GM18502 (cell line): ENCODE measurements around the gene TRAK2.

Experiments
- ATAC-seq: cut with Tn5 transposase; IDR thresholded peaks from one replicate; pipeline ENCODE4 v1.9.1; 2021; ENCODE audit warnings: mild to moderate bottlenecking; ENCODE audit not compliant: unreplicated experiment, poor library complexity

The TRAK2 gene

DNA sequence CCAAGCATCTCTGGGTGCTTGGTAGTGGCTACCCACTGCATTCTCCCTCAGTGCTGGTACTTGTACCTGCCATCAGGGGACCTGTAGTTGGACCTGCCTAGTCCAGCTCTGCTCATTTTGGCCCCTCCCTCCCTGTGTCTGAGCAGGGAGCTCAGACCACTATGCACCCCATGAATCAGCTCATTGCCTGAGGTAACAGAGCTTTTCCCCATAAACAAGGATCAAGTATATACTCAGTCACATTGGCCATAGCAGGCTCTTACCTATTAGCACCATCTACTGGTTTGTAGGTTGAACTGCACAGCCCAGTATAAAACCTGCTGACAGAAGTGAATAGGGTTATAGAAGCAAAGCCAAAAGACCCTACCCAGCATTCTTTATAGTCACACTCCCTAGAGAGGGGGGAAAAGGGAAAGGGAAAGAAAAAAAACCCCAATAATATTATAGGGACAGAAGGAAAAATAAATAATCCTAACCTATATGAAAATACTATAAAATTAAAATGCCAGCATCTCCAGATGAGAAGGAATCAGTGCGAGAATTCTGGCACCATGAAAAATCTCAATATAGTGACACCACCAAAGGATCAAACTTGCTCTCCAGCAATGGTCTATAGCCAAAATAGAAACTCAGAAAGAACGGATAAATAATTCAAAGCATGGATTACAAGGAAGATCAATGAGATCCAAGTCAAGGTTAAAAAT is 87.2 kb downstream of the TRAK2 start:
- ATAC-seq = no peak

DNA sequence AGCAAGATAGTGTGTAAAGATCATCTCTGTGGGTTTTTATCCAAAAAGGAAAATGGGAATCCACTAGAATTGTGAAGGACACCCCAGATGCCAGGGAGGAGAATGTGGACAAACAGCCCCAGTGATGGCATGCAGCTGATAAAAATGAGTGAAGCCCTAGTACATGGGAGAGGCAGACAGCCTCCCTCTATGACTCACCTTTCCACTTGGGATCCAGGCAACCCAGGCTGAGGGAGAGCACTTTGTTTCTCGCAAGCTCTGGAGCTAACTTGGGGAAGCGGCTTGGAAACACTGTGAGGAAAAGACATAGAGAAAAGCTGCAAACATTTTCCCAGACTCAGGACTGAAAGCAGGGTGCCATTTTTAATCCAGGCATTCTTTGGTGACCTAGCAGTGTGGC is 88.9 kb downstream of the TRAK2 start:
- no peak for ATAC-seq

DNA sequence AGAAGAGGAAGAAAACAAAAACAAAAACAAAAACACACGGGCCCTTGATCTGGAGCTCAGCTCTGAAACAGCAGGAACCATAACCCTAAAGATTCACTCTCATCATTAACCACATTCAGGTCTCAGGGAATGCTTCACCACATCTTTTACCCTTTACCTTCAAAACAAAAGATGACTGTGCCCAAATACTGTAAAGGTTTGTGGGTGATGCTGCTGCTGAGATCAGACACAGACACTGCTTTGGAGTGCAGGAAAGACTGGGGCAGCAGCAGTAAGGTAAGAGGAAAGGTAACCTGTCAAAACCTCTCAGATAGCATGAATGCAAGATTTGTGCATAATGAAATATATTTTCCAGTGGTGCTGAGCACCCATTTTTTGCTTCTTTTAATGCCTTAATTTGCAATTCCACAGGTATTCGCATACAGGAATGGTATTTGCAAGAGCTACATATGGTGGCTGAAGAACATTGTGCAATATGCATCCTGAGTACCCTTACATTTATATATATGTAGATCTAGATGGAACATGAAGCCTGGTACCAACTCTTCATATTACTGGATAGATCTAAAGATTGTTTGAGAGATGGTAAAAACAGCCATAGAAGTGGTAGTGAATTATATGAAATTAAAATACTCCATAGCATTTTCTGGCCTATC is 90.1 kb downstream of the TRAK2 start:
- ATAC-seq = no peak

DNA sequence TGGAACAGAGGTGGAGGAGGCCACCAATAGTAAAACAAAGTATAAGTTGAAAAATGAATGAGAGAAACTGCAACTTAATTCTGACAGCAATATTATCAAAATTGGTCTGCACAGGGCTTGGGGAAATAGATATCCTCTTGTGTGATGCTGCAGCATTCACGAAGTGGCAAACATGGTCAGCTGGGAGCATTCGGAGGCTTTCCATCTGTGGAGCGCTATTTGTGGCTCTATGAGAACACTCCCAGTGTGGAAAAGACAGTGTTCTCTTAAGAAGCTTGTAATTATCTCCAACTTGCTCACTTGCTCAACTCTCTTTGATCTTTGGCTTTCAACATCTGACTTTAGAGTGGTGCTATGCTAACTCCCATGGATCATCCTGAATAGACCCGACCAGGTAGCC is 91.0 kb downstream of the TRAK2 start:
- ATAC-seq = no peak

DNA sequence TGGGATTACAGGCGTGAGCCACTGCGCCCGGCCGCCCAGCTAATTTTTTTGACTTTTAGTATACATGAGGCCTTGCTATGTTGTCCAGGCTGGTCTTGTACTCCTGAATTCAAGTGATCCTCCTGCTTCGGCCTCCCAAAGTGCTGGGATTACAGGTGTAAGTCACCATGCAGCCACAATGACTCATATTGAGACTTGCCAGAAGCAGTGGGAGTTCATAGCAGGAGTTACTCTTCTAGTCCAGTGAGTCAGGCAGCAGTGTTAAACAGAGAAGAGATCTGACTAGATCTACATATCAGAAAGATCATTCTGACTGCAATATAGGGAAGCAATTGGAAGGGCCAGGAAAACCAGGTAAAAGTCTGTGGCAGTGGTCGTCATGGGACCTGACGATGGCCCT is 92.6 kb downstream of the TRAK2 start:
- no peak for ATAC-seq

DNA sequence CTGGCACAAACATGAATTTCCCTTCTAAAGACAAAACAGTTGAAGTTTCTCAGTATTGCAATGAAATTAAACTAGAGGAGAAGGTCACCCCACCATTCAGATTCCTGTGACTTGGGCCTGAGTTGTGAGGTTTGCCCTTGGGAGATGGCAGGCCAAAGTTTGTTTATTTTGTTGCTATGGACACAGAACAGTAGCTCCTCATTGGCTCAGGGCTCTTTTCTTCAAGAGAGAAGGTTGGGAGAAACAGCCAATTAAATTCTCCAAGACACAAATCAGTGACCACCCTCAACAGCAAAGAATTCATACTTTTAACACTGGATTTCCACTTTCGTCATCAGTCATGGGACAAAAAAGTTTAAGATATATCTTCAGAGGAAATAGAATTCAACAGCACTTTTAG is 94.0 kb downstream of the TRAK2 start, which contains the start of gene FLACC1:
Gene FLACC1, minus strand, starts transcription at position 125 of the 400 bp plus-strand sequence. CDS start 5,941 bp downstream, outside the sequence.
- no peak for ATAC-seq

DNA sequence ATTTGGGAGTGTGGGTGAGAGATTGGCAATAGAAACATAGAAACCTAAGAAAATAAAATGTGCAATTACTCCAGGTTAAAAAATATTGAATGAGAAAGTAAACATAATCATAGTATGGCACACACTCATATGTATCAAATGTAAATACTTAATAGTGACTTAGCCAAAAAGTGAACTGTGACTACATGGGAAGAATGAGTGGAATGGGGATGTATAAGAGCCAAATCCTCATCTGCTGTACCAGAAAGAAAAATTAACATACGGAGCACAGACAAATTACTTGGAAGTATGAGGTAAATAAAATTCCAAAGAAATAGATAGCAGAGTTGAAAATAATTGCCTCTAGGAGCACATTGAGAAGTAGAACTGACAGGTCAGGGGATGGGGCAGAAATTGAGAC is 98.1 kb downstream of the TRAK2 start:
- ATAC-seq = no peak

DNA sequence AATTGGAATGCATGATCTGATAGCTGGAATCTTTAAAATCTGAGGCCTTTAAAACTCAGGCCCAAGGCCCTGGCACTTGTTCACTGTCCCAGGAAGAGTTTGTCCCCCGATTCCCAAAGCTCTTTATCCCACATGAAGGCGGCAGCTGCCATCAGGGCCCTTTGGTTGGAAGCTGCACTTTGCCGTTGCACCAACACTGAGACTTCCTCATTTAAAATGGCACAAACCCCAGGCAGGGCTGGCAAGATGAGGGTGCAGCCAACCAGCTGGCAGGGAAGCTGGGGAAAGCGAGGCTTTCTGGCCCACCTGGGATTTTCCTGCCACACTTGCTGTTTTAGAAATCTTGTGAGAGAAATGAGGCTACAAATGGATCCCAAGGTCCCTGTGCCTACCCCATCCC is 100.4 kb downstream of the TRAK2 start:
- ATAC-seq = no peak

DNA sequence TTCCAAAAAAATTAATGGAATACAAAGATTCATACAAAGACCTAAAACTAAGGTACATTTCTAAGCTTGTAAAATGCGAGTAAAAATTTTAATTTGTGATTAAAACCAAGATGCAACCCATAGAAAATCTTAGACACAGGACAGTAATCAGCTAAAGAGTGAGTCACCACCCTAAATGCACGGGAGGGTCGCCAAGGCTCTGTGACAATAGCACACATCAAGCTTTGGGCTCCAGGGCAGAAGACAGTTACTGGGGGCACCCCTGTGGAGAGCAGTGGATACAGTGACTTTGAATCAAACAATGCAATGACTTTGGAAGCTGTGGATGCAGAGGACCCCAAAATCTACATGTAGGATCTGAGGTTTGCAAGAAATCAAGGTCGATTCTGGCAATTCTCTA is 101.7 kb downstream of the TRAK2 start:
- no peak for ATAC-seq

DNA sequence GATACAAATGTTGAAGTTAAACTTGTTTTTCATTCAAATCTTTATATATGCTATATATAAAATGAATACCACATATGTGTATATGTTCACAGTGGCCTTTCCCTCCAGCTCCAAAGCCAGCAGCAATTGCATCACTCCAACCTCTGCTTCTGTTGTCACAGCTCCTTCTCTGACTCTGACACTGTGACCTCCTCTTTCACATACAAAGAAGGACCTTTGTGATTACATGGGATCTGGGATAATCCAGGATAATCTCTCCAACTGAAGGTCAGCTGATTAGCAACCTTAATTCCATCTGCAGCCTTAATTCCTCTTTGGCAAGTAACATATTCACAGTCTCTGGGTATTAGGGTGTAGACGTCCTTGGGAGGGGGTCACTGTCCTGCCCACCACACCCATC is 102.5 kb downstream of the TRAK2 start:
- ATAC-seq = no peak

DNA sequence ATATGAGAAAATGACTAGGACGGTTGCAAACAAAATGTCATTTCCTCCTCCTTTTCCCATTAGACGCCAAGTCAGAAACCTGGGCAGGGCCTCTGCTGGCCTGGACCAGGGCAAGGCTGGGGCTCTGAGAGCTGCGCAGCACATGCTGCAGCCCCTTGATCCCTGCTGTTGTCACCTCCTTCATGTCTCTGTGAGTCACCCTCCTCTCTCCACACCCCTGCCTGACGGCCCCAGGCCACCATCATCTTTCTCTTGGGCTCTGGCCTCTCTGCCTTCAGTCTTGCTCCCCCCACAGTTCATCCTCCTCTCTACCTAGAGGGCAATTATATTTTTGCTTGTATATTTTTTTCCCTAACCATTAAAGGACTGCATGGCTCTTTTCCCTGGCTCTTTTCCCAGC is 104.1 kb downstream of the TRAK2 start:
- no peak for ATAC-seq

DNA sequence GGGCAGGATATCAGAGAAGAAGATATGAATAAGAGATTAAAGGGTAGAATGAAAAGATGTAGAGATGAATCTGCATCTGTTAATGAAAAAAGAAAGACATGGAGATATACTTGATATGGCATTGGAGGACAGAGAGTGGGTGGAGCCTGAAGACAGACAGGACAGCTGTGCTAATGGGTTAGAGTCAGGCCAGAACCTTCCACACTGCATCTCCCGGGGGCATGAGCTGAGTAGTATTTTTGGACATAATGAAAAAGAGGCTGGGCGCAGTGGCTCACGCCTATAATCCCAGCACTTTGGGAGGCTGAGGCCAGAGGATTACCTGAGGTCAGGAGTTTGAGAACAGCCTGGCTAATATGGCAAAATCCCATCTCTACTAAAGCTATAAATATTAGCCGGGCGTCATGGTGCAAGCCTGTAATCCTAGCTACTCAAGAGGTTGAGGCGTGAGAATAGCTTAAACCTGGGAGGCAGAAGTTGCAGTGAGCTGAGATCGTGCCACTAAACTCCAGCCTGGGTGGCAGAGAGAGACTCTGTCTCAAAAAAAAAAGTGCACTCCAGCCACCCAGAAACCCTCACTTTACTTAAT is 105.5 kb downstream of the TRAK2 start:
- ATAC-seq = no peak

DNA sequence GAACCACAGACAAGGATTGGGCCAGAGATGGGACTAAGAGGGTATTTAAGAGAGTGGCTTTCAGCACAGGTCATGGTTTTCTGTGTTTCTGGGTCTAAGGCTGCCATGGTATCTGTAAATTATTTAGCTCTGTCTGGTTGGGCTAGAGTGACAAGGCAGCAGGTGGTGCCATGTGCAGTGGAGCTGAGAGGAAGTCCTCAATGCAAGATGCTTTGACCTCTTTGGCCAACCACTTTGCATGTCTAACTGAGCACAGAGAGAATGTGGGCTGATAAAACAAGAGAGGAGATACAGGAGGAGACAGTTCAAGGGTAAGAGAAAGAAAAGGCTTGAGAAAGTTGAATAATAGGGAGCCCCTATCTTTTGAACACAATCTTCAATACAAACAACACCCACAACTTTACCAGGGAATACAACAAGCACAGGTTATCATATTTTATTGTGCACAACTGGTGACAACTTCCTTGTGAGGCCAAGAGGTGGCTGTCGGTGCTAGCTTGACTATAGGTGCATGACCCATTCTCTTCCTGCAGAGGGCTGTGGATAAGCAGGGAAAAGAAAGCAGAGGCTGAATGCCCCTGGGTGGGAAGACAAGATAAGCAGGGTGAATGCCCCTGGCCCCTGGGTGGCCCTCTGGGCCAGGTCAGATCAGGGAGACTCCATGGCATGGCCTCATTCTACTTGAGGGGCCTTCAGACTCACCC is 106.4 kb downstream of the TRAK2 start:
- ATAC-seq = peak; percentile 82

DNA sequence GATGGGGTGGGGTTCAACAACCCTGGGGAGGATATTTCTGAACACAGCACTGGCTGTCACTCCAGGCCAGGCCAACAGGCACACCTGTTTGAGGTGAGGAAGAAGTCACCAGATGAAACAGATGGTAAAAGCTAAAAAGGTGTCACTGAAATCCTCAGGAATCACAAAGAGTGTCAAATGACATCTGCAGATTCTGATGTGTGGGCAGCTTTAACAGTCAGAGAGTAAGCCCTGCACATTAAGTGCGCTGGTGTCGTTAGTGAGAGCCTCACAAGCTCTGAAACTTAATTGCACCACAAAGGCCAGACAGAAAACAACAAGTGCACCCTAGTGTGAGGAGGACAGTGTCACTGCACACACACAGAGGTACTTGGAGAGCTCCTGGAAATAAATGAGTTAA is 107.7 kb downstream of the TRAK2 start:
- no peak for ATAC-seq

DNA sequence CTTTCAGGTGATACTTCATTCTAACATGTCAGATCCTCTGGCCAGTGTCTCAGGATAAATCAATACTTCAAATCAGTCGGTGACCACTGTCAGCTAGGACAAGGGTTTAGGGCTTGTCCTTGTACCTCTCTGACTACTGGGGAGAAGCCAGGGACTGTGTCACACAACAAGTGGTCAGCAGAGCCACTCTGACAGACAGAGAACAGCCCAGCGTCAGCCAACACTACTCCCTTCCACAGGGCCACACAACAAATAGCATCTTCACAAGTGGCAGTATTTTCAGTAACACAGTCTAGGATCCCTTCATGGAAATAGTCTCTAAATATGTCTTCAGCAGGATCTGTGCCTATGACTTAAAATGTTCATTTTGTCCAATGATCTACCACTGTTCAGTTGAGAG is 108.3 kb downstream of the TRAK2 start:
- no peak for ATAC-seq

DNA sequence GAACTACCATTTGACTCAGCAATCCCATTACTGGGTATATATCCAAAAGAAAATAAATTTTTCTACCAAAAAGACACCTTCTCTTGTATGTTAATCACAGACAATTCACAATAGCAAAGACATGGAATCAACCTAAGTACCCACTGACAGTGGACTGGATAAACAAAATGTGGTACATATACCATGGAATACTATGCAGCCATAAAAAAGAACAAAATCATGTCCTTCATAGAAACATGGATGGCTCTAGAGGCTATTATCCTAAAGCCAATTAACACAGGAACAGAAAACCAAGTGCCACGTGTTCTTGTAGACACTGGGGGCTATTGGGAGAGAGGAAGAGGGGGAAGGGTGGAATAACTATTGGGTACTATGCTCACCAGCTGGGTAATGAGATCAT is 121.8 kb downstream of the TRAK2 start:
- no peak for ATAC-seq

DNA sequence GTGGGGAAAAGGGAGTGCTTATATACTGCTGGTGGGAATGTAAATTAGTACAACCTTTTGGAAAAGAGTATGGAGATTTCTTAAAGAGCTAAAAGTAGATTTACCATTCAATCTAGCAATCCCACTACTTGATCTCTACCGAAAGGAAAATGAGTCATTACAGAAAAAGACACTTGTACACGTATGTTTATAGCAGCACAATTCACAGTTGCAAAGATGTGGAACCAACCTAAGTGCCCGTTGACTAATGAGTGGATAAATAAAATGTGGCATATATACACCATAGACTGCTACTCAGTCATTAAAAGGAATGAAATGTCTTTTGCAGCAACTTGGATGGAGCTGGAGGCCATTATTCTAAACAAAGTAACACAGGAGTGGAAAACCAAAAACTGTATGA is 123.6 kb downstream of the TRAK2 start:
- ATAC-seq = no peak
